Activated CD4-positive, alpha-beta T cell treated with anti-CD3 and anti-CD28 coated beads, Interleukin-2, amount 10 ng/mL, durations not matched to agents 24 days and 14 days (primary cell): Measurements from ENCODE around the gene STEAP4. TPM values are rescaled to one million over a fixed set of nuclear protein-coding genes. Genes with fewer than 3 reads are reported as not detected.

Source experiments
- DNase-seq: peaks from one replicate; pipeline ENCODE4 v3.0.0; 2022
- H3K27ac Mint-ChIP-seq: one replicate; pipeline ENCODE4 v1.8.0; 2022; ENCODE audit warnings: mild to moderate bottlenecking, mixed read lengths
- H3K27me3 Mint-ChIP-seq: one replicate; pipeline ENCODE4 v1.8.0; 2022; ENCODE audit warnings: mixed read lengths
- H3K36me3 Mint-ChIP-seq: one replicate; pipeline ENCODE4 v1.8.0; 2022; ENCODE audit warnings: low read depth, mild to moderate bottlenecking, mixed read lengths
- H3K4me1 Mint-ChIP-seq: one replicate; pipeline ENCODE4 v1.8.0; 2021; ENCODE audit warnings: mixed read lengths
- H3K4me3 Mint-ChIP-seq: one replicate; pipeline ENCODE4 v1.8.0; 2022; ENCODE audit warnings: mild to moderate bottlenecking, moderate library complexity, mixed read lengths
- H3K9me3 Mint-ChIP-seq: one replicate; pipeline ENCODE4 v1.8.0; 2021; ENCODE audit warnings: mixed read lengths
- intact Hi-C: fragments of 100-400 bp; cut with micrococcal nuclease; formaldehyde crosslinking; loops from one replicate; pipeline ENCODE4 v1.15.1; 2023
- total RNA-seq: library from RNA; stranded (reverse); gene quantifications from 2 replicates; pipeline ENCODE4 v1.2.3, GENCODE V29; 2022

The STEAP4 gene
- total RNA-seq, 1 donor from 2014 or later = 0.58 TPM

DNA sequence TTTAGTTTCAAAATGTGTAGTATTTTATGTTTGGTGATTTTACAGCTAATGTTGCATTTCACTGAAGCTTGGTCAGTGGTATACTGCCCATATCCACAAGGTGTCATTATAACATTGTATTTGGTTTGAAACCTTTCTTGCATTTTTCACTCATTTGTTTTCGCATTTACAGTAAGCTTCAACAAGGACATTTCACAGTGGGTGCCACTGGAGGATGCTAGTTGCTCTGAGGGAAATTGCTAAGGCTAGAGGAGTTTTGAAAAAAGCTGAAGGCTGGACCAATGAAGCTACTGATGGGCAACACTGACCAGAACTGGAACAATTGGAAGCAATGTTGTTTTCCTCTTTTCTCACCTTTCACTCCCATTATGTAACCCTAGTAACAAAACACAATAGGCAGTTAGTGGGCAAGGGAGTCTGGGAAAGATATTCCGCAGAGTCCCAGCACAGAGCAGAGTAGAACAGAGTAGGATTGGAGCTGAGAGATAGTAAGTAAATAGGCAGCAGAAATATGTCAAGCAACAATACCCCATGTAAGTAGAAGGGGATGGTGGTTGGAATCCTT is 63.3 kb downstream of the STEAP4 start:
- Mint-ChIP-seq H3K4me3 (no peak overlapping the region), H3K36me3 (no peaks in the 10 kb centered on the region), H3K9me3 (no peaks in the 10 kb centered on the region), H3K27me3 (peaks cover 13% of the 10 kb centered on the region), H3K27ac (no peak overlapping the region), H3K4me1 (no peaks in the 10 kb centered on the region)
- intact Hi-C loops = loop anchor here (2.0 kb wide), 1 partner anchor 115 kb away; no protein-coding TSS in a partner anchor
- DNase-seq = no peak

GRCh38 chr7:88239852-88240251 is 66.8 kb downstream of the STEAP4 start:
- no peak overlapping the region for H3K27ac Mint-ChIP-seq
- no peaks in the 10 kb centered on the region for H3K9me3 Mint-ChIP-seq
- DNase-seq = no peak
- peaks cover 15% of the 10 kb centered on the region for H3K27me3 Mint-ChIP-seq
- intact Hi-C loops = no loop called here
- no peaks in the 10 kb centered on the region for H3K4me1 Mint-ChIP-seq
- H3K36me3 Mint-ChIP-seq = no peaks in the 10 kb centered on the region
- H3K4me3 Mint-ChIP-seq = no peak overlapping the region

DNA sequence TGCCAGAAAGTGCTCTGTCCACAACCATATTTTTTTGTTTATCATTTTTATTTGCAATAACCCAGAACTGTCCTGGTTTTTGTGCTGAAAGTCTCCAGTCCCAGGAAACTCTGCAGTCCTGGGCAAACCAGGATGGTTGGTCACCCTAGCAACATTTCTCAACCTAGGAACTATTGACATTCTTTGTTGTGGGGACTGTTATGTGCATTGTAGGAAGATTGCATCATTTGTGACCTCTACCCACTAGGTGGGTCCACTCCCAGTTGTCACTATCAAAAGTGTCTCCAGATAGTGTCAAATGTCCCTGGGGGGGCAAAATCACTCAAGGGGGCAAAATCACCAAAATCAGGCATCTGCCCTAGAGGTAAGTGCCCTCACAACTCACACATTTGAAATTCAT is 72.9 kb downstream of the STEAP4 start:
- Mint-ChIP-seq H3K4me1 (no peaks in the 10 kb centered on the region), H3K27ac (no peak overlapping the region), H3K9me3 (peaks cover 1% of the 10 kb centered on the region), H3K27me3 (peaks cover 19% of the 10 kb centered on the region), H3K4me3 (no peak overlapping the region), H3K36me3 (no peaks in the 10 kb centered on the region)
- intact Hi-C loops = no loop called here
- DNase-seq = no peak

DNA sequence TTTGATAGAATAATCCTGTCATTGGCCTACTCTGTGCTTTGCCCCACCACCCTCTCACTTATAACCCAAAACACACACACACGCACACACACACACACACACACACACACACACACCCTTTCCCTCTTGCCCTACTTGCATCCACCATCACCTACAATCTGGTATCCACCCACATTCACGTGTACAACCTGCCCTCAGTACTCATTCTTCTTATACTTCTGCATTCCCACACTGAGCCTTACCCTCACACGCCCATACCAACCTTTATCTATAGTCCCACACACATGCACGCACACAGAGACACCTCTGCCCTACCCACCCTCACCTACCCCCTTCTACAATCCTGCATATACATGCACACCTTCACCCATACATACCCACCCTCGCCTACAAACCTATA is 76.0 kb downstream of the STEAP4 start:
- H3K36me3 Mint-ChIP-seq = no peaks in the 10 kb centered on the region
- DNase-seq = no peak
- H3K27me3 Mint-ChIP-seq = peaks cover 18% of the 10 kb centered on the region
- H3K27ac Mint-ChIP-seq = no peak overlapping the region
- no peak overlapping the region for H3K4me3 Mint-ChIP-seq
- no peaks in the 10 kb centered on the region for H3K4me1 Mint-ChIP-seq
- H3K9me3 Mint-ChIP-seq = peaks cover 4% of the 10 kb centered on the region
- intact Hi-C loops = no loop called here

DNA sequence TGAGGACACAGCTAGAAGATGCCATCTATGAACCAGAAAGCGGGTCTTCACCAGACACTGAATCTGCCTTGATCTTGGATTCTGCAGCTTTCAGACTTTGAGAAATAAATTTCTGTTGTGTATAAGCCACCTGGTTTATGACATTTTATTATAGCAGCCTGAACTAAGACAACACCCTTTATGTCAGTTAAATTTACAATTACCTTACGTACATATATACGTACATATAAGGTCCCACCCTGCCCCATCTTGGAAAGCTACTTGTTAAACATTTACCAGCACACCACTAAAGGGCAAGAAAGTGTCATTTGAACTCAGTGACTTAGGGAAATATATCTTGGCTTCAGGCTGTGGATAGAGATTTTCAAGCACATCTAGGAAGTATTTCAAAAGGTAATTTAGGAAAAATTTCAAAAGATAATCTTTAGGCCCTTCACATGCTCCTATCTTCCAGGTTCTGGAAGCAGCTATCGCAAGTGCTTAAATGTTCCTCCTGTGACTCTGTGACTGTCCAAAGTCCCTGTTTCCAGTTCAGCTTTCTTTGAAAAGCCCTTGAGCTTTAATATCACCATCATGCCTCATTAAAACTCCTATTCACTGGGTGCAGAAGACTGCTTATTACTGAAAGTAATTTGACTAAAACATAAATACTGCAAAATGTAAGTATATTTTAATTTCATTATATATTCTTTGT is 77.2 kb downstream of the STEAP4 start:
- Mint-ChIP-seq H3K27ac (no peak overlapping the region), H3K9me3 (peaks cover 4% of the 10 kb centered on the region), H3K27me3 (peaks cover 16% of the 10 kb centered on the region), H3K4me1 (no peaks in the 10 kb centered on the region), H3K36me3 (no peaks in the 10 kb centered on the region), H3K4me3 (no peak overlapping the region)
- no peak for DNase-seq
- intact Hi-C loops = no loop called here

DNA sequence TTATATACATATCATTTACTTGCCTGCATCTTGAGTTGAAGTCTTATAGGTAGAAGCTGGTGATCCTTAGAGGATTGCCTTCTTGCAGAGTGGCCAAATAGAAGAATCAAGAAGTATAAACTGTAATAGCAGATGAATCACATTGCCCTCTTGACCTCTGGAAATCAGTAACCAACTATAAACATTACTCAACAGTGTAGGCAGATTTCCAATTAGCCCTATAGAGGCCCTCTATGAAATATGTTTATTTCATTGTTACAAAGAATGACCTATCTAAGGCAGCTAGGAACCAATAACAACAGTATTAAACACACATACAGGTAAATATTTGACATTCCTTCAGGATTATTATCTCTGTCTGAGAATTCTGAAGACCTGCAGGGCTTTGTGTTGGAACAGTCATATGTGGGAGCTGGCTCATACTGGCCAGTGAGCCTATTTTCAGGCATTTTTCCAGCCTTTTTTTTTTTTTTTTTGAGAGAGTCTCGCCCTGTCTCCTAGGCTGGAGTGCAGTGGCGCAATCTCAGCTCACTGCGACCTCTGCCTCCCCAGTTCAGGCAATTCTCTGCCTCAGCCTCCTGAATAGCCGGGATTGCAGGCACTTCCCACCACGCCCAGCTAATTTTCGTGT is 79.7 kb downstream of the STEAP4 start:
- Mint-ChIP-seq H3K27me3 (peaks cover 12% of the 10 kb centered on the region), H3K9me3 (peaks cover 4% of the 10 kb centered on the region), H3K27ac (no peak overlapping the region), H3K4me1 (no peaks in the 10 kb centered on the region), H3K4me3 (no peak overlapping the region), H3K36me3 (no peaks in the 10 kb centered on the region)
- intact Hi-C loops = no loop called here
- no peak for DNase-seq

- no peak for DNase-seq
- Mint-ChIP-seq H3K27ac (no peak overlapping the region), H3K27me3 (peaks cover 12% of the 10 kb centered on the region), H3K4me1 (peaks cover under 1% of the 10 kb centered on the region), H3K9me3 (peaks cover 4% of the 10 kb centered on the region), H3K36me3 (no peaks in the 10 kb centered on the region), H3K4me3 (no peak overlapping the region)
- intact Hi-C loops = no loop called here
Observed at GRCh38 chr7:88226201-88226600, 80.5 kb downstream of the STEAP4 start.

DNA sequence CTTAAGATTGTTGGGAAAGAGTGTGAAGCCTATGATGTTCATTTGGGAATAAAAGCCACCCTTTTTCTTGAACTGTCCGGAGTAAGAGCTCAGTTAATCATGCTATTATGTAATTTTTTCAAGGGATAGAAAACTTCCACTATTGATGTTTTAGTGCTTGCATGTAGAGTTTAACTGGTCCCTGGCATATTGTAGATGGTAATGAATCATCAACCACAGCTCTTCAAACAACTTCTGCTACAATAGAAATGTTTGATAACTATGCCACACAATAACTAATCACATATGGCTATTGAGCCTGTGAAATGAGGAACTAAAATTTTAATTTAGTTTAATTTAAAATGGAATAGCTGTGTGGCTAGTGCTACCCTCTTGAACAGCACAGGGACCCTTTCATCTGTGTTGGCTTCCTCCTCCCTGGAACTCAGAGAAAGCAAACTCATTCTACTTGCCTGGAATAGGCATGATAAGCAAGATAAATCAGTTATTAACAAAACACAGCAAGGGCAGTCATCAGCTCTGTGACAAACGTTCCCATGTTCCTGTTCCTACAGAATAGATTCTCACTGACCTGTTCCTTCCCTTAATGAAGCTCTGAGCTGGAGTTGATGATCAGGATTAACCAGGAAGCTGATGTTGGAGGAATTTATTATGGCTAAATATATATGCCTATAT is 82.0 kb downstream of the STEAP4 start:
- Mint-ChIP-seq H3K36me3 (no peaks in the 10 kb centered on the region), H3K4me3 (no peak overlapping the region), H3K27me3 (peaks cover 12% of the 10 kb centered on the region), H3K4me1 (peaks cover 10% of the 10 kb centered on the region), H3K27ac (no peak overlapping the region), H3K9me3 (peaks cover 4% of the 10 kb centered on the region)
- DNase-seq = no peak
- intact Hi-C loops = loop anchor here (5.0 kb wide), 1 partner anchor 1383 kb away; no protein-coding TSS in a partner anchor

- intact Hi-C loops = loop anchor here (5.0 kb wide), 1 partner anchor 1384 kb away; no protein-coding TSS in a partner anchor
- peaks cover 7% of the 10 kb centered on the region for H3K27me3 Mint-ChIP-seq
- no peak for DNase-seq
- H3K36me3 Mint-ChIP-seq = peaks cover 6% of the 10 kb centered on the region
- no peak overlapping the region for H3K4me3 Mint-ChIP-seq
- peaks cover 12% of the 10 kb centered on the region for H3K4me1 Mint-ChIP-seq
- no peak overlapping the region for H3K27ac Mint-ChIP-seq
- no peaks in the 10 kb centered on the region for H3K9me3 Mint-ChIP-seq
Observed at GRCh38 chr7:88223265-88223664, 83.4 kb downstream of the STEAP4 start.

Other genes with a start within 250 kb of the STEAP4 start
- 188 and 207 TPM in 2 replicates for gene SRI, start 86.9 kb downstream of the STEAP4 start, total RNA-seq